ENCODE results near the gene TNFAIP8L2. TPM values are rescaled to one million over a fixed set of nuclear protein-coding genes. Genes with fewer than 3 reads are reported as not detected.
A peak's percentile ranks its signal among the peaks of the same experiment; 100 is the strongest.
"Not testable (repeated sequence)": the region's sequence is repeated elsewhere in the genome, so short reads cannot be mapped to it uniquely, and the experiment has no call there.

The TNFAIP8L2 gene
- total RNA-seq, 4 donors from 2014 or later = 1.1 to 3.1 (median 1.4) TPM; not detected in 1

- H3K9me3 ChIP-seq = no peaks in the 10 kb centered on the region
- TF ChIP-seq CTCF (IDR thresholded peaks at IDR 0.05 in 4 of 5, conservative IDR thresholded peaks at IDR 0.05 in 1 of 5) (peak in 1 of 5 experiments; percentile 12), POLR2A (IDR thresholded peaks at IDR 0.05) (peak; percentile 84 to 88)
- peak within 1 kb of the TSS; percentile 96 to 99 (median 96) for H3K27ac ChIP-seq
- H3K4me1 ChIP-seq = peaks cover 32 to 50% of the 10 kb centered on the region in 2 donors
- H3K27me3 ChIP-seq = no peaks in the 10 kb centered on the region
- in situ Hi-C loops (cut with MboI; ENCODE audit: low sequenced_read_pairs in 4 of 4) = loop anchor here (5.0 to 10.0 kb wide), 3 partner anchors 54 to 146 kb away; partner anchors contain the start of genes PSMD4 (in 4 of the 4) and RFX5 (in 1 of the 4)
- intact Hi-C loops (cut with DNase I; ENCODE audit: low total_unique reads) = loop anchor here (1.0 to 5.0 kb wide), 3 partner anchors 53 to 144 kb away; partner anchors contain the start of gene PI4KB
- peak; percentile 99 for DNase-seq
- no peaks in the 10 kb centered on the region for H3K36me3 ChIP-seq
- peak; percentile 85 to 93 for ATAC-seq
- H3K4me3 ChIP-seq = peak within 1 kb of the TSS; percentile 84 to 97 (median 93)
Observed at GRCh38 chr1:151198254-151199127, 42.0 kb downstream of the TNFAIP8L2 start, which contains the start of gene PIP5K1A. Gene PIP5K1A, plus strand, starts transcription at chr1:151198552. Its CDS starts 445 bp downstream, at chr1:151198997.

GRCh38 chr1:151199873-151200581, 43.6 kb downstream of the TNFAIP8L2 start:
- ATAC-seq (no peak), DNase-seq (peak in 1 of 2 donors; percentile 33)
- peak overlapping the region; percentile 96 to 99 (median 96) for H3K27ac ChIP-seq
- H3K9me3 ChIP-seq = no peaks in the 10 kb centered on the region
- H3K36me3 ChIP-seq = no peaks in the 10 kb centered on the region
- intact Hi-C loops (cut with DNase I; ENCODE audit: low total_unique reads) = loop anchor here (5.0 kb wide), 2 partner anchors 127 to 142 kb away; partner anchors contain the start of gene PI4KB
- TF ChIP-seq POLR2A (IDR thresholded peaks at IDR 0.05) (no peak), CTCF (IDR thresholded peaks at IDR 0.05 in 4 of 5, conservative IDR thresholded peaks at IDR 0.05 in 1 of 5) (no peak)
- H3K4me3 ChIP-seq = peak overlapping the region; percentile 84 to 97 (median 93)
- in situ Hi-C loops (cut with MboI; ENCODE audit: low sequenced_read_pairs in 4 of 4) = loop anchor here (5.0 to 10.0 kb wide), 3 partner anchors 52 to 145 kb away; partner anchors contain the start of genes PSMD4 (in 4 of the 4) and RFX5 (in 1 of the 4)
- no peaks in the 10 kb centered on the region for H3K27me3 ChIP-seq
- peaks cover 38 to 52% of the 10 kb centered on the region in 2 donors for H3K4me1 ChIP-seq

GRCh38 chr1:151205381-151205965, 49.0 kb downstream of the TNFAIP8L2 start:
- Histone ChIP-seq H3K4me1 (peaks cover 28 to 30% of the 10 kb centered on the region in 2 donors), H3K36me3 (peaks cover 0 to 17% of the 10 kb centered on the region in 2 donors), H3K27ac (peak overlapping the region in 1 of 4 donors; percentile 41)
- in situ Hi-C loops (cut with MboI; ENCODE audit: low sequenced_read_pairs in 4 of 4); H3K4me3 ChIP-seq; intact Hi-C loops (cut with DNase I; ENCODE audit: low total_unique reads); H3K27me3 ChIP-seq; H3K9me3 ChIP-seq; DNase-seq; ATAC-seq: not testable (repeated sequence)

Other genes starting within 250 kb of the TNFAIP8L2 start
- 10 to 100 TPM; 13.7 to 20.8 (median 17.3) TPM for gene SETDB1, start 230.3 kb upstream of the TNFAIP8L2 start, total RNA-seq
- 10 to 100 TPM; 15.0 to 29.1 (median 24.0) TPM for gene CERS2, start 181.8 kb upstream of the TNFAIP8L2 start, total RNA-seq
- not detected for gene ANXA9, start 174.4 kb upstream of the TNFAIP8L2 start, total RNA-seq
- gene MINDY1, start 149.7 kb upstream of the TNFAIP8L2 start, total RNA-seq = 10 to 100 TPM; 13.4 to 22.8 (median 19.7) TPM
- 10 to 100 TPM; 24.0 to 35.6 (median 29.1) TPM for gene PRUNE1, start 148.2 kb upstream of the TNFAIP8L2 start, total RNA-seq
- gene BNIPL, start 120.1 kb upstream of the TNFAIP8L2 start, total RNA-seq = under 1 TPM in 2 of 4 donors, not detected in 2; 0.13 to 0.25 TPM
- 10 to 100 TPM in 3 of 4 donors, 1 to 10 TPM in 1; 6.2 to 16.2 (median 12.4) TPM for gene C1orf56, start 108.9 kb upstream of the TNFAIP8L2 start, total RNA-seq
- gene CDC42SE1, start 97.0 kb upstream of the TNFAIP8L2 start, total RNA-seq = 10 to 100 TPM; 13.2 to 31.7 (median 22.8) TPM
- gene MLLT11, start 96.3 kb upstream of the TNFAIP8L2 start, total RNA-seq = 1 to 10 TPM; 1.5 to 9.2 (median 5.4) TPM
- 10 to 100 TPM; 11.9 to 20.5 (median 17.9) TPM for gene GABPB2, start 85.9 kb upstream of the TNFAIP8L2 start, total RNA-seq
- 100 to 1,000 TPM in 2 of 4 donors, 10 to 100 TPM in 2; 51.5 to 121 (median 108) TPM for gene SEMA6C, start 10.0 kb upstream of the TNFAIP8L2 start, total RNA-seq
- gene LYSMD1, start 9.3 kb downstream of the TNFAIP8L2 start, total RNA-seq = 10 to 100 TPM; 11.4 to 14.6 (median 13.7) TPM
- 10 to 100 TPM; 17.7 to 56.1 (median 35.6) TPM for gene SCNM1, start 9.5 kb downstream of the TNFAIP8L2 start, total RNA-seq
- 100 to 1,000 TPM in 3 of 4 donors, 10 to 100 TPM in 1; 58.3 to 315 (median 188) TPM for gene TMOD4, start 19.3 kb downstream of the TNFAIP8L2 start, total RNA-seq
- gene VPS72, start 33.5 kb downstream of the TNFAIP8L2 start, total RNA-seq = 10 to 100 TPM; 62.2 to 95.8 (median 68.9) TPM
- gene PIP5K1A, start 41.9 kb downstream of the TNFAIP8L2 start, total RNA-seq = 10 to 100 TPM; 23.4 to 46.8 (median 36.9) TPM
- gene PSMD4, start 98.1 kb downstream of the TNFAIP8L2 start, total RNA-seq = 100 to 1,000 TPM; 263 to 439 (median 340) TPM
- gene ZNF687, start 125.7 kb downstream of the TNFAIP8L2 start, total RNA-seq = 10 to 100 TPM; 11.9 to 19.6 (median 16.6) TPM
- gene PI4KB, start 170.8 kb downstream of the TNFAIP8L2 start, total RNA-seq = 10 to 100 TPM; 65.5 to 98.1 (median 77.3) TPM
- gene RFX5, start 190.6 kb downstream of the TNFAIP8L2 start, total RNA-seq = 10 to 100 TPM; 11.4 to 24.0 (median 20.6) TPM
- 10 to 100 TPM; 30.9 to 70.2 (median 42.3) TPM for gene SELENBP1, start 216.1 kb downstream of the TNFAIP8L2 start, total RNA-seq
- 100 to 1,000 TPM; 259 to 324 (median 291) TPM for gene PSMB4, start 242.9 kb downstream of the TNFAIP8L2 start, total RNA-seq

Data from gastrocnemius medialis (tissue), 4 donors.